ENCODE results near the gene PPP2R1A.

GRCh38 chr19:52214241-52214640 lies 24.4 kb downstream of the PPP2R1A start:
- TF ChIP-seq CTCF (IDR thresholded peaks at IDR 0.05; ENCODE audit: low read depth, low read length) (no peak), EZH2phosphoT487 (IDR thresholded peaks at IDR 0.05; ENCODE audit: low read depth) (no peak)

Measured in OCI-LY3 (cell line).